OCI-LY1 (cell line): ENCODE measurements around the gene EPB41L2.

ENCODE experiments used
- H2AFZ ChIP-seq: fragments of 200-600 bp; sonication (generic), shearing (Covaris generic); 2 replicates; pipeline ENCODE4 v1.6.0; 2014; ENCODE audit warnings: antibody characterized with exemption, mild to moderate bottlenecking, low read length
- H3F3A ChIP-seq: fragments of 200-600 bp; sonication (generic), shearing (Covaris generic); 2 replicates; pipeline ENCODE4 v1.6.0; 2014; ENCODE audit warnings: mild to moderate bottlenecking, antibody characterized with exemption, low read length, moderate library complexity; ENCODE audit not compliant: insufficient read depth
- H3K27ac ChIP-seq: fragments of 200-600 bp; sonication (generic); 2 replicates; pipeline ENCODE4 v1.5.1; 2014; ENCODE audit warnings: low read length, mixed run types, mild to moderate bottlenecking, low read depth; ENCODE audit not compliant: poor library complexity, severe bottlenecking
- H3K27me3 ChIP-seq: fragments of 200-600 bp; sonication (generic); 2 replicates; pipeline ENCODE4 v1.6.0; 2014; ENCODE audit warnings: antibody characterized with exemption, mild to moderate bottlenecking, low read length, moderate library complexity; ENCODE audit not compliant: insufficient read depth
- H3K36me3 ChIP-seq: fragments of 200-600 bp; sonication (generic); 2 replicates; pipeline ENCODE4 v1.6.1; 2014; ENCODE audit warnings: mild to moderate bottlenecking, antibody characterized with exemption, low read length, moderate library complexity, mixed read lengths; ENCODE audit not compliant: insufficient read depth
- H3K4me1 ChIP-seq: fragments of 200-600 bp; sonication (generic); 2 replicates; pipeline ENCODE4 v1.5.1; 2014; ENCODE audit warnings: mild to moderate bottlenecking, low read length, moderate library complexity; ENCODE audit not compliant: insufficient read depth, severe bottlenecking
- H3K4me2 ChIP-seq: fragments of 200-600 bp; sonication (generic), shearing (Covaris generic); 2 replicates; pipeline ENCODE4 v1.6.1; 2014; ENCODE audit warnings: low read length
- H3K4me3 ChIP-seq: fragments of 200-600 bp; sonication (generic); 2 replicates; pipeline ENCODE4 v1.5.1; 2014; ENCODE audit warnings: low read length, low read depth, mild to moderate bottlenecking, mixed read lengths; ENCODE audit not compliant: poor library complexity, severe bottlenecking
- H3K79me2 ChIP-seq: fragments of 200-600 bp; shearing (Covaris generic); 2 replicates; pipeline ENCODE4 v1.6.1; 2016; ENCODE audit warnings: mixed run types, low read length, mixed read lengths; ENCODE audit not compliant: insufficient read depth
- H3K9ac ChIP-seq: fragments of 200-600 bp; sonication (generic), shearing (Covaris generic); 2 replicates; pipeline ENCODE4 v1.6.1; 2014; ENCODE audit warnings: mild to moderate bottlenecking, low read length, mixed read lengths
- H3K9me2 ChIP-seq: fragments of 200-600 bp; sonication (generic), shearing (Covaris generic); 2 replicates; pipeline ENCODE4 v1.6.1; 2014; ENCODE audit warnings: low read depth, mild to moderate bottlenecking, low read length, mixed read lengths
- H3K9me3 ChIP-seq: fragments of 200-600 bp; shearing (Covaris generic); 2 replicates; pipeline ENCODE4 v1.6.1; 2014; ENCODE audit warnings: low read length, mixed read lengths
- H4K20me1 ChIP-seq: fragments of 200-600 bp; sonication (generic), shearing (Covaris generic); 2 replicates; pipeline ENCODE4 v1.6.0; 2016; ENCODE audit warnings: mild to moderate bottlenecking, low read length; ENCODE audit not compliant: insufficient read depth
- EZH2 ChIP-seq: fragments of 200-600 bp; sonication (generic), shearing (Covaris generic); IDR thresholded peaks from 2 replicates; pipeline ENCODE4 v1.8.0; 2017; ENCODE audit warnings: borderline replicate concordance, mixed run types, mild to moderate bottlenecking, antibody characterized with exemption, low read length, moderate library complexity, mixed read lengths
- TF ChIP-seq, protein P1 (sequence below): fragments of 200-600 bp; sonication (generic), shearing (Covaris generic); IDR thresholded peaks from 2 replicates; pipeline ENCODE4 v1.5.1; 2017; ENCODE audit warnings: mild to moderate bottlenecking, antibody characterized with exemption, low read length, moderate library complexity, mixed read lengths

Gene EPB41L2

DNA sequence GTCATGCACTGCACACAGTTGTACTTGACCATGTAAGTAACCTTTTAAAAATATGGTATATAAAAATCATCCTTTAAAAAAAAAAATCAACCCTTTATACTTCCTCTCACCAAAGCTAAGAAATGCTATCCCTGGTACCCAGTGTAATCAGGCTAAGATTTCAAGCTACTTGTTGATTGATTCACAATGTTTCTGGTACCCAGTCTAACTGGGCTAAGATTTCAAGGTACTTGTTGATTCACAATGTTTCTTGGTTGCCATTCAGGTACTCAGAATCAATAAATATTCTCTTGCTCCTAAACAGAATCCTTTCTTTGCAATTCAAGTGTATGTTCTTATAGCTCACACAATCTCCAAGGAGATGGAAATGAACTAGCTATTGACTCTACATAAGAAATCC lies 159.4 kb downstream of the EPB41L2 start:
- Histone ChIP-seq H2AFZ (no peak overlapping the region), H3K79me2 (no peaks in the 10 kb centered on the region), H3K4me2 (no peak overlapping the region), H3K9me2 (no peaks in the 10 kb centered on the region), H3K27me3 (no peaks in the 10 kb centered on the region), H3F3A (no peaks in the 10 kb centered on the region), H3K36me3 (no peaks in the 10 kb centered on the region), H3K4me1 (no peaks in the 10 kb centered on the region), H3K4me3 (no peak overlapping the region), H3K9me3 (no peaks in the 10 kb centered on the region), H4K20me1 (no peaks in the 10 kb centered on the region), H3K9ac (no peak overlapping the region), H3K27ac (no peak overlapping the region)
- no peak for TF ChIP-seq EZH2
- TF ChIP-seq, protein P1, sequence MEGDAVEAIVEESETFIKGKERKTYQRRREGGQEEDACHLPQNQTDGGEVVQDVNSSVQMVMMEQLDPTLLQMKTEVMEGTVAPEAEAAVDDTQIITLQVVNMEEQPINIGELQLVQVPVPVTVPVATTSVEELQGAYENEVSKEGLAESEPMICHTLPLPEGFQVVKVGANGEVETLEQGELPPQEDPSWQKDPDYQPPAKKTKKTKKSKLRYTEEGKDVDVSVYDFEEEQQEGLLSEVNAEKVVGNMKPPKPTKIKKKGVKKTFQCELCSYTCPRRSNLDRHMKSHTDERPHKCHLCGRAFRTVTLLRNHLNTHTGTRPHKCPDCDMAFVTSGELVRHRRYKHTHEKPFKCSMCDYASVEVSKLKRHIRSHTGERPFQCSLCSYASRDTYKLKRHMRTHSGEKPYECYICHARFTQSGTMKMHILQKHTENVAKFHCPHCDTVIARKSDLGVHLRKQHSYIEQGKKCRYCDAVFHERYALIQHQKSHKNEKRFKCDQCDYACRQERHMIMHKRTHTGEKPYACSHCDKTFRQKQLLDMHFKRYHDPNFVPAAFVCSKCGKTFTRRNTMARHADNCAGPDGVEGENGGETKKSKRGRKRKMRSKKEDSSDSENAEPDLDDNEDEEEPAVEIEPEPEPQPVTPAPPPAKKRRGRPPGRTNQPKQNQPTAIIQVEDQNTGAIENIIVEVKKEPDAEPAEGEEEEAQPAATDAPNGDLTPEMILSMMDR, result no peak

DNA sequence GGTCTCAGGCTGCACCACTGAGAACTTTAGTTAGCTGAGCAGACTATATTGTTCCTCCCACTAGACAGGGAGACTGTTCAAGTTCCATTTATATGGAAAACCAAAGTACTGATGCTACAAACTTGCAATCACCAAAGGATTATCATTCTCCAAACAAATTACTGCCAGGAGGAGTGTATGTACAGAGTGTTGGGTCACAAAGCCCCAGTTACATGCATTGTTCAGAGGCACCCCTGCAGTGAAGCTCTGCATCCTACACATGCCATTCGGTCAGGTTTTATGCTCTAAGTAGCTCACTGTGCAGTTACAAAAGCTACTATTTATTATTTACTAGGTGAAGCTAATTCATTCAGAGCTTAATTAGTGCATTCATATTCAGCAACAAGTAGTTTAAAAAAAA lies 160.0 kb downstream of the EPB41L2 start:
- Histone ChIP-seq H3F3A (no peaks in the 10 kb centered on the region), H3K9me3 (no peaks in the 10 kb centered on the region), H4K20me1 (no peaks in the 10 kb centered on the region), H3K4me3 (no peak overlapping the region), H3K9ac (no peak overlapping the region), H3K36me3 (no peaks in the 10 kb centered on the region), H3K79me2 (no peaks in the 10 kb centered on the region), H3K27ac (no peak overlapping the region), H3K27me3 (no peaks in the 10 kb centered on the region), H3K4me2 (no peak overlapping the region), H3K9me2 (no peaks in the 10 kb centered on the region), H2AFZ (no peak overlapping the region), H3K4me1 (no peaks in the 10 kb centered on the region)
- TF ChIP-seq EZH2, result no peak
- TF ChIP-seq, protein P1, result no peak

DNA sequence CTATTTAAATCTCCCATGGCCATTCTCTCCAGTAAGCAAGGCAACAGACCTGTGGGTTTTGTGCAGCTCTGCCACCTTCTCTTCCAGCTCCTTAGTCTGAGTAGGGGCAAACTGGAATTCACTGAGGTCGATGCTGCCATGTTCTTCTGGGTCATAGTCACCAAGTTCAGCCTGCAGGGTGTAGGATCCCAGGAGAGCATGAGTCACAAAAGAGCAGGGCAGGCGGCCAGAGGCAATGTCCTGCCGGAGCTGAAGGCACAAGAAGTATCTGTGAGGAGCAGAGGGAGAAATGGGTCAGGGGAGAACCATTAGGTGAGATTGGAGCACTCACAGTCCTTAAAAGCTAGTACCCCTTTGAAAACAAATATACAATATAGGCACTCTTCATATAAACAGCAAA lies 162.1 kb downstream of the EPB41L2 start:
- H3F3A ChIP-seq, result no peaks in the 10 kb centered on the region
- H4K20me1 ChIP-seq, result no peaks in the 10 kb centered on the region
- H3K36me3 ChIP-seq, result no peaks in the 10 kb centered on the region
- no peak for TF ChIP-seq EZH2
- TF ChIP-seq, protein P1, result no peak
- no peaks in the 10 kb centered on the region for H3K4me1 ChIP-seq
- no peak overlapping the region for H3K4me2 ChIP-seq
- H3K9ac ChIP-seq, result no peak overlapping the region
- no peak overlapping the region for H3K4me3 ChIP-seq
- H3K27me3 ChIP-seq, result no peaks in the 10 kb centered on the region
- H3K27ac ChIP-seq, result no peak overlapping the region
- no peak overlapping the region for H2AFZ ChIP-seq
- no peaks in the 10 kb centered on the region for H3K79me2 ChIP-seq
- H3K9me2 ChIP-seq, result no peaks in the 10 kb centered on the region
- H3K9me3 ChIP-seq, result no peaks in the 10 kb centered on the region
